Colon (tissue), 2 donors: ENCODE data around the gene TSPAN4.

Source experiments
- FAIRE-seq: peaks from 2 replicates; lab custom pipeline; 2012; peaks lifted over from hg19 to GRCh38; lab: Jason Lieb, UNC
- donor health status: control.
- donor health status: control.

Gene TSPAN4

DNA sequence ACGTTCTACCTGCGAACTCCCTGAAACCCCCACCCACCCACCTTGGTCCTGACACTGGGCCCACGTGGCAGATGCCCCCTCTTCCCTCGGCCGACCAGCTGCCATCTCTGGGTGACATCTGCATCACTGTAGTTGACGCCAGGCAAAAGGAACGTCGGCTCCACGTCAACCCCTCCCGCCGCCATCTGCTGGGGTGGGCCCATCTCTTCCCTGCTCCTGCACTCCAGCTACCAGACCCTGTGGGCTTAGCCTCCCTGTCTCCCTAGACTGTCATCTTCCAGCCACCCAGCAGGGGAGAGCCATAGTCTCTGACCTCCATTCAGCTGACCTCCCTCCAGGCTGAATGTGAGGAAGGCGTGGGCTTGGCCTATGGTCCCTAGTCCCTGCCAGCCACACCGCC is 46.6 kb downstream of the TSPAN4 start:
- no peak for FAIRE-seq

DNA sequence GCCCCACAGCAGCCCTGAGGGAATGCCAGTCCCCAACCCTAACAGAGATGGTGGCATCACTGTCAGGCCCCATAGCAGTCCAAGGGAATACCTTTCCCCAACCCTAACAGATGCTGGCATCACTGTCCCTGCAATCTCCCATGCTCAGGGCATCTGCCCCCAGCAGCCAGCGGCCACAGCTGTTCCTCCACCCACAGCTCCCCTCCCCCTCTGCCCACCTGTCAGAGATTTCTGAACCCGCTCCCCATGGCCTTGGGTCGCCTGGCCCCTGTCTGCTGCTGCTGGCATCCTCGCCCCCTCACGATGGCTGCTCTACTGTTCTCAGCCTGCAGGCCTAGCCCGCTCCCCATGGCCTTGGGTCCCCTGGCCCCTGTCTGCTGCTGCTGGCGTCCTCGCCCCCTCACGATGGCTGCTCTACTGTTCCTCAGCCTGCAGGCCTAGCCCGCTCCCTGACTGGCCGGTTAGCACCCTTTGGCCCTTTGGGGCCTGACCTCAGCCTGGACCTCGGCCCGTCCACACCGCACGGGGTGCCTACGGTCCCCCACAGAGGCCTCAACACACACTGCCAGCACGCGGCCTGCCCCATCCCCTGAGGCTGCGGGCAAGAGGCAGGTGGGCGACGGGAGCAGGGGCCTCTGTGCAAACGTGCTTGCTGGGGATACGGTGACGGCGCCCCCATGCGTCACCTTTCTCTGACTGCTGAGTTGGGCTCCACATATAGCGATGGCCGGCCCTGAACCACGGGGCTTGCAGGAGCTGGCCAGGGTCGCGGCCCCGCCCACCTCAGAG is 47.2 kb downstream of the TSPAN4 start:
- FAIRE-seq = no peak

DNA sequence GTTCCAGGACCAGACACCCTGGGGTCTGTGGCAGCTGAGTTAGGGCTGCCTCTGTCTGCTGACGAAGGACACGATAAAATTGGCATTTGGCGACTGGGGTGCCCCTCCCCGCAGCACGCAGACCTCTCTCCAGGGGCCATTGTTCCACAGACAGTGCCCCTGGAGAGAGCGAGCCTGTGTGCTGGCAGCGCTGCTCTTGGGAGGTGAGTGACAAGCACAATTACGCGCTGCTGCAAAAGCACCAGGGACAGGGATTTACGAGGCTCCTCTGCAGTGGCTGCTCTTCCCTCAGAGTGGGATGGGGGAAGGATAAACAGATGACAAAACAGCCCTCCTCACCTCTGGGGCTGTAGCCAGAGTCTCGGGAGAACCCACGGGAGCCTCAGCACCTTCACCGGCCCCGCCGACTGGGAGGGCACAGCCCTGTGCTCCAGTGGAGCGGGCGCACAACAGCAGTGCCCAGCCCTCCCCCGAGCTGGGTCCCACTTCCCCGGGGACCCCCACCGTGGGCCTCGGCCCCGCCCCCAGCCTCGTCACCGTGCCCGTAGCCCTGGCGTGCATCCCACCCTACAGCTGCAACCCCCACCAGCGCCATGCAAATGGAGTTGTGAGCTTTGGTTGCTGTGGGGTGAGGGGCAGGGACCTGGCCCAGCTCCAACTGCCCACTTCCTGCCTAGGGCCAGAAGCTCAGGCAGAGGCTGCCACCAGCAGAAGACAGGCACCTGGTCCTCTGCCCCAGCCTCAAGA is 48.3 kb downstream of the TSPAN4 start:
- FAIRE-seq = no peak

DNA sequence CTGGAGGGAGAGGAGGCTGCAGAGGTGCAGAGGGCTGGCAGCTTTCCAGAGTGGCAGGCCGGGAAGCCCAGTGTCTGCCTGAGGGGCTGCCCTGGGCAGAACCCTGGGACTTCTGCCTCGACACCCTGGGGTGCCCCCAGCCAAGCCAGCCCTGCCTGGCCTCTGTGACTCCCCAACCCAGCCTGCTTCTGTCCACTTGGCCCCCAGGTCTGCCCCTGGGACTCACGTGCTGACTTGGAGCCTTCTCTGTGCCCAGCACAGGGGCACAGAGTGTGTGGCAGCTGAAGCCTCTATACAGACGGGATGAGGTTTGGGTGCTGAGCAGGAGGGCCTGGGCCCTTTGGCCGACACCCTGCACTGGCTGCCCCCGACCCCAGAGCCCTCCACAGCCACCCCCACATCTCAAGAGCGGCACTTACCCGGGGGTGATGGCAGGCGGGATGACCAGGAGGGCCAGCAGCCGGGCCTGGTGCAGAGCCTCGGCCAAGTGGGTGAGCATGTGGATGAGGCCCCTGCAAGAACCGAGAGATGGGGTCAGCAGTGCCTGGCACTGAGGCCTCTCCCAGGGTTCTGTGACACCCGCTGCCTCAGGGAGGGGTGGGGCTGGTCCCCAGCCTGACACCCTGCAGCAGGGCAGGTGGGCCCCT is 50.5 kb downstream of the TSPAN4 start:
- no peak for FAIRE-seq

DNA sequence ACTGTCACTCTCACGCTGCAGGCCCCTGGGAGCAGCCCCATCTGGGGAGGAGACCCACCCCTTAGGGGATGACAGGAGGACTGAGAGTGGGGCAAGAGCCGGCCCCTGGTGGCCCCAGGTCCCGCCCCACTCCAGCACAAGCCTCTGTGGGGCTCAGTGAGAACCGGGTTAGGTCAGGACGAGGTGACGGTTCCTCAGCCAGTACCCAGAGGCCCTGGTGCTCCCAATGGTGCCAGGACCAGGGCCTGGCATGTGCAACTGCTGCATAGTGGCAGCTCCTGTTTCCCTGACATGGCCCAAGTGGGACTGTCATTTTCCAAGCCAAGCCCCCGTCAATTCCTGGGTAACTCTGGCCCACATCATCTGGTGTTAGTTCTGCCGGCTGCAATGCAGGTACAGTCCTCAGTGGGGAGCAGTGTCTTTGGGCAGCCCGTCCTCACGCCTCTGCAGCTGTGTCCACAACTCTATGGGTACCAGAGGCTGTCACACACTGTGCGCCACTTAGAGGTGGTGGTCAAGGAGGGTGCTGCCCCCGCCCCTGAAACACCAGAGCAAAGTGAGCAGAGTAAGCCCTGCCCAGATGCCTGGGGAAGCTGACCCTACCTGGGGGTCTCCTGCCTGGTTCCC is 52.0 kb downstream of the TSPAN4 start:
- no peak for FAIRE-seq

DNA sequence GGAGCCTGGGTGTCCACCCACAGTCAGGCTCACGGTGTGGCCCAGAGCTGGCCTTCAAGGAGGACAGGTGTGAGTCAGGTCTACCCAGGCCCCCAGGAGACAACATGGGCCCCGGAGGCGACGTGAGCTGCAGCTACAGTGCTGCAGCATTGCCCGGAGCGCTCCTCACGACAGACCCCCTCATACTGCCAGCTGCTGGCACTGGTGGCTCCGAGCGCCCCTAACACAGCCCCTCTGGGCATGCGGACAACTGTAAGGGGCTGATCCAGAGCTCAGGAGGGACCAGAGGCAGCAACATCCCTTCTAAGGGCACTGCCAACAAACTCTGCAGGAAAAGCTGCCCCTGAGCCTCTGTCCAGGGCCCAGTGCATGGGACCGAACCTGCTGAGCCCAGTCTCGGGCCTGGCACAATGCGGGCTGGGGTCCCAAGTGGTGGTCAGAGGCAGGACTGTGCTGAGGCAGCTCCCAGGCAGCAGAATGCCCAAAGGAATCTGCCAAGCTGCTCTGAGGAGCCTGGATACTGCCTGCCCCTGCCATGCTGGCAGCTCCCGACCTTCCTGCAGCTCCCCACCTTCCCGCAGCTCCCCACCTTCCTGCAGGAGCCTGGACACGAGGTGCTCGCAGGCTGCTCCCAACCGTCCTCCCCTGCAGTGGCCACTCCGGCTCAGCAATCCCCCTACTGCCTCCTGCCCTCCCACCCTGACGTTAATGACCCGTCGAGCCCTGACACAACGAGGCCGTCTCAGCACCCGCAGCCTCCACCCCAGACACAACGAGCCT is 52.9 kb downstream of the TSPAN4 start:
- no peak for FAIRE-seq

DNA sequence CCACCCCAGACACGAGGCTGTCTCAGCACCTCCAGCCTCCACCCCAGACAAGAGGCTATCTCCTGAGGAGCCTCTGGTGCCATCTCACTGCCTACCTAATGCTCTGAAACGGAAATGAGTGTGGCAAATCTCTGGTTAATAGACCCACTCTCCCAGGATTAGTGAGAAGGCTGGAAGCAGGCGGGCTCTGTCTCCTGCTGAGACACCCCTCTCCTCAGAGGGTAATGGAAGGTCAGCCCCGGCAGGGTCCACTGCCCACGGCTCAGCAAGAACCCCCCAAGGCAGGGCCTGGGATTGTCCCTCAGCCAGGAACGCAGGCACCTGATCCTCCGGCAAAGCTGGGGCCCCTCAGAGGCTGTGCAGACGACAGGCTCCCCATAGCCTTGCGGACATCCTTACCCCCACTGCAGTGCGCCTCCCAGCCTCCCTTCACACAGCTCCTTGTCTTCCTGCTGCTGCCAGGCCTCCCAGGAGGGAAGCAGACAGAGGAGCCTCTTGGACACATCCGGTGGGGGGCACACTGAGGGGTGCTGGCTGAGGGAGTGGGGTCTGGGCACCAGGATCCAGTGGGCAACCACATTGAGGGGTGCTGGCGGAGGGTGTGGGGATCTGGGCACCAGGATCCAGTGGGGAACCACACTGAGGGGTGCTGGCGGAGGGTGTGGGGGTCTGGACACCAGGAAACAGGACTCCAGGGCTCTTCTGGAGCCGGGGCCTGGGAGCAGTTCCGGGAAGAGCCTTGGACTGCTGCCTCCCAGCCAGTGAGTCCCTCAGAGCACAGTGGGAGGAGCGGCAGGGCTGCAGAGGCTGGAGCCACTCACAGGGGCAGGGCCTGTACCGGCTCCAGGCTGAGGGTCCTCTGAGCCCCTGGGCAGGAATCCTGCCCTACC is 54.8 kb downstream of the TSPAN4 start:
- FAIRE-seq = no peak

DNA sequence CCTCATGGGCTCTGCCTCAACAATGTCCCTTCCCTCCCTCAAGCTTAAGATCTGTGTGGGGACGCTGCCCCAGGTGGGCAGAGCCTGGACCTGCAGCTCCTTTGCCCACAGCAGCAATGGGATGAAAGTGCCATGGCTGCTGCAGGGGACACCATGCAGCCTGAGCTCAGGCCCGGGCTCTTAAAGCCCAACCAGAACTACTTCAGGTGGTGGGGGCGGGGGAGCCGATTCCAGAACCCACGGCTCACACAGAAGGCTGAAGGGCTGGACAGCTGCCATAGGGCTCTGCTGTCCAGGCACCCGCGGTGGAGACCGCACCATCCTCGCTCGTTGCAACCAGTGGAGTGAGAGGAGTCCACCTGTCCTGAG is 55.5 kb downstream of the TSPAN4 start:
- FAIRE-seq = no peak

DNA sequence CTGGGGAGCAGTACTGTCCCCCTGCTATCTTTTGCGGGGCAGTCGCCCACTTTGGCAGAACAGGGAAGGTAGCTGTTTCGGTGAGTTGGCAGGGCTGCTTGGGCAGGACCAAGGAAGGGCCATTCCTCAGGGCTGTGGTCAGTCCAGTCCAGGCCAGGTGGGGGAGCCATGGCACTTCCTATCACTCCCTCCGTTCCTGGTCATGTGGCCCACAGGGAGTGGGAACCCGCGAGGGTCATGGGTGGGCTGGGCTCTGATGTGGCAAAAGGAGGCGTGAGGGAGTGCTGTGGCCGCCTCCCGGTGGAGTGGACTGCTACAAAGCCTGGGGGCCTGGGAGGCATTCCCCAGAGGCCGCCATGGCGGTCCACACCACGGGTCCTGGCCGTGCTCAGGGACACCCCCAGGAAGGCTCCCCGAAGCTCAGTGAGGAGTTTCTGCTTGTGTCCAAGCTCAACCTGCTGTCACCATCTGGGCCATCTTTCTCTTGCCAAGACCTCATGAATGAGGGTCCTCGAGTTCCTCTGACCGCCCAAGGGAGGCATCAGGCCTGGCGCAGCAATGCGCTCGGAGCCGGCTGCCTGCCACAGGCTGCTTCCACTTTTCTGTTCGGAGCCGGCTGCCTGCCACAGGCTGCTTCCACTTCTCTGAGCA is 56.0 kb downstream of the TSPAN4 start:
- FAIRE-seq = no peak

DNA sequence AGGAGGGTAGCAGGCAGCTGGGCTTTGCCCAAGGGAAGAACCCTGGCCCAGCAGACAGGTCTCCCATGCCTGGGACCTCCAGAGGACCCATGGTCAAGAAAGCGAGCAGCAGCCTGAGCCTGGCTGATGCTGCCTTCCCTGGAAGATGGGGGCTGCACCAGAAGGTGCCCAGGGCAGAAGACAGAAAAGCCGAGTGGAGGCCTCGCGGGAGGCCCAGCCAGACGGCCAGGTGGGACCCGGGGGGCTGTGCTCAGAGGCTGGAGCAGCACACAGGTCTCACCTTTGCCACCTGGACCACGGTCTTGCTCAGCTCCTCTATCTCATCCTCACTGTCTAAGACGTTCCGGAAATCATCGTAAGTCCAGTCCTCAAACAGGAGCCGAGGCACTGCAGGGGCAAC is 57.1 kb downstream of the TSPAN4 start:
- no peak for FAIRE-seq

DNA sequence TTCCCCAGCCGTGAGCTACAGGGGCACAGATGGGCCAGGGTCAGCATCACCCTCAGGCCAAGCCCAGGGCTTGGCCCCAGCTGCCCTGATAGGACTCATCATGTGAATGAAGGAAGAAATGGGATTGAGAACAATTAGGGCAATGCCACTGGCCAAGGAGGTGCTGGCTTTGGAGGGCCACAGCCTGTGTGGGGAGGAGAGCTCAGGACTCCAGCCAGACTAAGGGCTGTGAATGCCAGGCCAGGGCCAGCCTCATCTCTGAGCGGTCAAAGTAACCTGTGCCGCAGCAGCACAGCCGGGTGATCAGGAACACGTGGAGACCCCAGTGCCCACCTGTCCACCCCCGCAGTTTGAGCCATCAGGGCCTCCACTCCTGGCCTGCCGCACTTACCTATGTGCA is 57.9 kb downstream of the TSPAN4 start:
- FAIRE-seq = no peak

DNA sequence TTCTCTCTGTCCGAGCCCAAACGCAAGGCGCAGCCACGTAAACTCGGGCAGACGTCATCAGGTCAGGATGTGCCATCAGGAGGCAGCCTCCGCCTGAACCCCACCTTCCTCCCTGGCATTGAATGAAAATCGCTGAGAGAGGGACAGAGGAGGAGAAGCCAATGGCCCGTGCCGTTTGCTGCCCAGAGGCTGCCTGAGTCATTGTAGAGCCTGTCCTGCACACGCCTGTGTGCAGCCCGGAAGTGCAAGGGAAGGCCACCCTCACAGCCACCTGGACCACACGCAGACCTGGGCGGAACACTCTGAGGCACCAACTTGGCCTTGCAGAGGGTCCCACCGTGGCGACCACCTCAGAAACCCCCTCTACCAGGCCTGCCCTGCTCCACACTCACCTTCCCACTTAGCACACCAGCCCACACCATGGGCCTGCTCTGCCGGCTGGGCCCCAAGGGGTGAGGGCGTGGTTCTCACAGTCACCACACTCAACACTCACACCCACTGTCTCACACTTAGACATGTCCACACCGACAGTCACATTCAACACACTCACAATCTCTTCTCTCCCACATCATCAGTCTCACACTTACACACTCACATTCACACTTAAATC is 58.9 kb downstream of the TSPAN4 start:
- FAIRE-seq = no peak

DNA sequence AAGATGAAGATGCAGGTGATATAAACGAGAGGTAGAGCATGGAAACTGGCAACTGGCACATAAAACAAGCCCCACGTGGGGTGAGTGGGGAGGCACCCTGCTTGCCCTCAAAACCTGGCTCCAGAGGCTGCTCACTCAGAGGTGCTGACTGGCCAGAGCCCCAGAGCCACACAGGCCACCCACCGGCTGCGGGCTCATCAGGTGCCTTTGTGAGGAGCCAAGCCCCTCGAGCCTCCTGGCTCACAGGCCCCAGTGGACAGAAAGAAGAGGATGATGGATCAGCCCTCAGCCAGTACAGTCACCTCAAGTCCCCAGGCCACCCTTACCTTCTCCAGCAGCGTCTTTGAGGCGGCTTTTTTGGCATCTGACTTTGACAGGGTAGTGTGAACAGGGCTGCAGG is 61.7 kb downstream of the TSPAN4 start:
- no peak for FAIRE-seq

DNA sequence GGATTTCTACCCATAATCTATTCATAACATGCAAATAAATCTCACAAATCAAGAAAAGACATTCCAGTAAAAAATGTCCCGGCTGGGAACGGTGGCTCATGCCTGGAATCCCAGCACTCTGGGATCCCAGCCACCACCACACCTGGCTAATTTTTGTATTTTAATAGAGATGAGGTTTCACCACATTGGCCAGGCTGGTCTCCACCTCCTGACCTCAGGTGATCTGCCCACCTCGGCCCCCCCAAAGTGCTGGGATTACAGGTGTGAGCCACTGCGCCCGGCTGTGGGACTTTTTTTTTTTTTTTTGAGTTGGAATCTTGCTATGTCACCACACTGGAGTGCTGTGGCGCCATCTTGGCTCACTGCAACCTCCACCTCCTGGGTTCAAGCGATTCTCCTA is 63.3 kb downstream of the TSPAN4 start:
- no peak for FAIRE-seq

DNA sequence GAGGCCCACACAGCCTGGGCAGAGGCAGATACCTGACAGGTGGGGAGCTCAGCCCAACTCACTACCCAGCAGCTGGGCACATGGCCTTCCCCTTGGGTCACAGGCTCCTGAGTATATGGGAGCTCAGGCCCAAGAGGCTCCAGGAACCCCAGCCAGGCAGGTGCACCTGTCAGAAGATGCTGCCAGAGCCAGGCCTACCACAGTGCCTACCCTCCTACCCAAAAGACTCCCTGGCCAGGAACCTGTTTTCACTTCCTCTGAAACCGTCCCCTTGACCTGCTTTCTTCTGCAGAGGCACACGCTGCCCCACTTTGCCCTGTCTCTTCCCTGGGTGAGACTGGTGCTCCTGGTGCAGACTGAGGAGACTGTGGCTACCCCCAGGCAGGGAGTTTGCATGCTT is 65.0 kb downstream of the TSPAN4 start:
- FAIRE-seq = no peak

DNA sequence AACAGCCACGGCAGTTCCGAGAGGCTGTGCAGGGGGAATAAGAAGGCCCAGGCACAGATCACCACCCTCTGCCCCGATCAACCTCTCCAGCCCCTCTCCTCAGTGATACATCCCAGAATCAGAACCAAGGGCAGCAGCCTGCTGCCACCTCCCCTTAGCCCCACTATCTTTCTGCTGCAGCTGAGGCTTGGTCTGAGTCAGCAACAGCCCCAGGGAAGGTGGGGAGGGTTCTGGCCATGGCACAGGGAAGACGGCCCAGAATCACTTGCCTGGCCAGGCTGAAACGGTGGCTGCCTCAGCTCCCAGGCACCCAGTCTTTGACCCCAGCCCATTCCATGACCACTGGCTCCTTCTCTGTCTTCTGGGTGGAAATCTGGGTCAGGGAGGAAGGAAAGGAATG is 65.6 kb downstream of the TSPAN4 start:
- FAIRE-seq = no peak

DNA sequence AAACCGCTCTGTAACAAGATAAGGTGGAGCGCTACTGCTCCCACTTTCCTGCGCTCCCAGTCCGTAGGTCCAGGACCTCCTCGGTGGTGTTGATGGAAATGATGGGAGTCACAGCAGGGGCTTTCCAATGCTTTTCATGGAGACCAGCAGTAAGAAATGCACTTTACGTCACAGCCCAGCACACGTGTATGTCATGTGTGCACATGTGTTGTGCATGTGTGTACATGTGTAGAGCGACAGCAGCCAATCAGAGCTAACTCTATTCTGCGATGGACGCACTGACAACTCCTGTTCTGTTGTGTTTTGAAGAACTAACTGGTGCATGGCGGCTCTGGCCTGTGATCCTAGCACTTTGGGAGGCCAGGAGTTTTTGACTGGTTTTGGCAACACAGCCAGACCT is 66.8 kb downstream of the TSPAN4 start:
- FAIRE-seq = no peak

DNA sequence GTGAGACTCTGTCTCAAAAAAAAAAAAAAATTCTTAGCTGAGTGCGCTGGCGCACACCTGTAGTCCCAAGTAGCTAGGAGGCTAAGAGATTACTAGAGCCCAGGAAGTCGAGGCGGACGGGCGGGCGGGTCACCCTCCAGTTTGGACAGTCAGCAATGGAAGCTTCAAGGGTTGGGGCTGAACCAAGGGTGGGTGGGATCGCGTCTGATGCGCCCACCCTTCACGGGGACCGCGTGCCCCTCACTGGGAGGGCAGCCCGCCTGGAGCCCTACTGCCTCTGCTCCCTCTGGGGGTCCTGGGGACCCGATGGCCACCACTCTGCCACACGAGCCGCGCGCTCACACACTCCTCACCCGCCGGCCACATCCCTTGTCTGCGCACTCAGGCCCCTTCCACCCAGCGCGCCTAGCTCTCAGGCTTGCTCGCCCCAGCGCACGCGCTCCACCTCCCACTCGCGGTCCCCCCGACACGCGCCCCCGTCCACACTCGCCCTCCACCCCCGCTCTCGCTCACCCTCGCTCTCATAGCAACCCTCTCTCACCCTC is 67.5 kb downstream of the TSPAN4 start:
- FAIRE-seq = no peak

DNA sequence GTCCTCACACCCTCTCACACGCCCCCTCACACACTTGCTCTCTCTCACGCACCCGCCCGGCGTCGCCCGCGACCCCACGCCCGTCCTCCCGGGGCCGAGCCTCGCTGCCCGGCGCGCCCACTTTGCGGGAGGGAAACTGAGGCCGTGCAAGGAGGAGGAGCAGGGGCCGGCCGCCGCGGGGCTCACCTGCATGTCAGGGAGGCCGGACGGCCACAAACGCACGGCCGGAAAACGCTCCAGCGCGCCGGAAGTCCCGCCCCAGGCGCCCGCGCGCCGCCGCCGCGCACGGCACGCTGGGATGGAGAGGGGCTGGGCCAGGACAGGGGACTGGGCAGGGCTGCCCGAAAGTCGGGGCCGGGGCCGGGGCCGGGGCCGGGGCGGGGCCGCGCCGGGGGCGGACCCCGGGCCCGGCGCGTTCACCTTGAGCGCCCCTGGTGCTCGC is 68.0 kb downstream of the TSPAN4 start, which contains the start of gene CHID1:
TSS of gene CHID1 (minus strand) at position 222 of the 442 bp plus-strand sequence. CDS start 5,994 bp downstream, outside the sequence.
- FAIRE-seq = no peak
